ENCODE data around the gene ZBTB8A.

The ZBTB8A gene

DNA sequence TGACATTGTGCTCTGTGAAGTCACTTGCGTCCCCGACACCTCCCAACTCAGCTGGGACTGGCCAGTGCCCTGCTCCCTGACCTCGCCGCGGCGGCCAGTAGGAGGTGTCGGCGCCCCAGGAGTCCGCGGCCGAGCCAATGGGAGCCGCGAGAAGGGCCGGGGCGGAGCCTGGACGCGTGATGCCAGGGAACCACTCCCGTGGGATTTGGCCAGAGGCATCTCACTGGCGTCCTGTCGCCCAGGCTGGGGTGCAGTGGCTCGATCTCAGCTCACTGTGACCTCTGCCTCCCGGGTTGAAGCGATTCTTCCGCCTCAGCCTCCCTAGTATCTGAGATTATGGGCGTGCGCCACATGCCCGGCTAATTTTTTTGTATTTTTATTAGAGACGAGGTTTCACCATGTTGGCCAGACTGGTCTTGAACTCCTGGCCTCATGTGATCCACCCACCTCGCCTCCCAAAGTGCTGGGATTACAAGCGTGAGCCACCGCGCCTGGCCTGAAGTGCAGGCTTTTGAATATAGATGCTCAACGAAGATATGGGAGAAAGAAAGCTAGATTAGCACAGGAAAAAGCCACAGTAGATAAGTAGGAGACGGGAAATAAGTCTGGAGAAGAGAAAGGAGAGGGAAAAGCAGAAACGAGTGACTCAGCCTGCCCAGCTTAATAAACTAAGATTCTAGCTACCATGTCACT is 73.1 kb downstream of the ZBTB8A start:
- Histone ChIP-seq H3K27me3 (ENCODE audit: low read length) (no peaks in the 10 kb centered on the region), H2AFZ (ENCODE audit: low read depth, low read length, severe bottlenecking) (no peak overlapping the region), H3K9me3 (ENCODE audit: insufficient read depth, low read length) (no peaks in the 10 kb centered on the region), H3F3A (ENCODE audit: insufficient read depth) (no peaks in the 10 kb centered on the region), H3K9me2 (replicated peaks; ENCODE audit: insufficient read depth, low read length) (no peaks in the 10 kb centered on the region), H3K79me2 (ENCODE audit: insufficient read depth, low read length) (no peaks in the 10 kb centered on the region), H3K4me3 (ENCODE audit: insufficient read depth, low read length, poor library complexity, severe bottlenecking) (no peak overlapping the region), H3K27ac (ENCODE audit: low read depth, low read length) (no peak overlapping the region), H3K36me3 (ENCODE audit: low read length) (no peaks in the 10 kb centered on the region), H4K20me1 (ENCODE audit: low read depth, low read length) (no peaks in the 10 kb centered on the region), H3K9ac (ENCODE audit: low read length) (no peak overlapping the region), H3K4me2 (ENCODE audit: low read depth, low read length, poor library complexity, severe bottlenecking) (no peak overlapping the region)
- TF ChIP-seq, protein P1, sequence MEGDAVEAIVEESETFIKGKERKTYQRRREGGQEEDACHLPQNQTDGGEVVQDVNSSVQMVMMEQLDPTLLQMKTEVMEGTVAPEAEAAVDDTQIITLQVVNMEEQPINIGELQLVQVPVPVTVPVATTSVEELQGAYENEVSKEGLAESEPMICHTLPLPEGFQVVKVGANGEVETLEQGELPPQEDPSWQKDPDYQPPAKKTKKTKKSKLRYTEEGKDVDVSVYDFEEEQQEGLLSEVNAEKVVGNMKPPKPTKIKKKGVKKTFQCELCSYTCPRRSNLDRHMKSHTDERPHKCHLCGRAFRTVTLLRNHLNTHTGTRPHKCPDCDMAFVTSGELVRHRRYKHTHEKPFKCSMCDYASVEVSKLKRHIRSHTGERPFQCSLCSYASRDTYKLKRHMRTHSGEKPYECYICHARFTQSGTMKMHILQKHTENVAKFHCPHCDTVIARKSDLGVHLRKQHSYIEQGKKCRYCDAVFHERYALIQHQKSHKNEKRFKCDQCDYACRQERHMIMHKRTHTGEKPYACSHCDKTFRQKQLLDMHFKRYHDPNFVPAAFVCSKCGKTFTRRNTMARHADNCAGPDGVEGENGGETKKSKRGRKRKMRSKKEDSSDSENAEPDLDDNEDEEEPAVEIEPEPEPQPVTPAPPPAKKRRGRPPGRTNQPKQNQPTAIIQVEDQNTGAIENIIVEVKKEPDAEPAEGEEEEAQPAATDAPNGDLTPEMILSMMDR (IDR thresholded peaks at IDR 0.05; ENCODE audit: insufficient read depth, low read length, poor library complexity, severe bottlenecking), result no peak
- no peak for TF ChIP-seq EZH2phosphoT487 (conservative IDR thresholded peaks at IDR 0.05; ENCODE audit: low read length)

DNA sequence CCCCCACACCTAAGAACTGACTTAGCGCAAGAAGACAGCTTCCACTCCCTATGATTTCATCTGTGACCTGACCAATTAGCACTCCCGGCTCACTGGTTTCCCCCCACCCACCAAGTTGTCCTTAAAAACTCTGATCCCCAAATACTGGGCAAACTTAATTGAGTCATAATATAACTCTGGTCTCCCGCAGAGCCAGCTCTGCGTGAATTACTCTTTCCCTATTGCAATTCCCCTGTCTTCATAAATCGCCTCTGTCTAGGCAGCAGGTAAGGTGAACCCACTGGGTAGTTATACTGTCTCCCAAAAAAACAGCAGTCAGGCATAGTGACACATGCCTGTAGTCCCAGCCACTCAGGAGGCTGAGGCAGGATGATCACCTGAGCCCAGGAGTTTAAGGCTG is 74.2 kb downstream of the ZBTB8A start:
- Histone ChIP-seq H3K79me2 (ENCODE audit: insufficient read depth, low read length) (no peaks in the 10 kb centered on the region), H3K9me2 (replicated peaks; ENCODE audit: insufficient read depth, low read length) (no peaks in the 10 kb centered on the region)

DNA sequence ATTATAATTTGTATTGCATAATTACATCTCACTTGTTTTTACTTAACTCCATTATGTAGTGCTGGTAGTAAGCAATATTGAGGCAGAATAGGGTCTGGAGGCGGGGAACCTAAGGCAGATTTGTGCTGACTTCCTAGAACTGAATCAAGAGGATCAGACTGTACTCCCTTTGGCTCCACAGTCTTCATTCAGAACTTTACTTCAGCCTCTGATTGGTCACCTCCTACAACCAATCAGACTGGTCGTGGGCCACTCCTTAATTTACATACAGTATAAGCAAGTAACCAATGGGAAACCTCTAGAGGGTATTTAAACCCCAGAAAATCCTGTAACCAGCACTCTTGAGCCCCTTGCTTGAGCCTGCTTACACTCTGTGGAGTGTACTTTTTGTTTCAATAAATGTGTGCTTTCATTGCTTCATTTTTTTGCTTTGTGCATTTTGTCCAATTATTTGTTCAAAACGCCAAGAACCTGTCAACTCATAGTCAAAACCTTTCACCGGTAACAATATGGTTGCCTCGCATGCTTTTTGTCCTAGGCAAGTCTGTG is 79.5 kb downstream of the ZBTB8A start:
- H3K4me2 ChIP-seq (ENCODE audit: low read depth, low read length, poor library complexity, severe bottlenecking), result no peak overlapping the region
- peaks cover 12% of the 10 kb centered on the region; the same call in 1 of the 2 replicates for H3K36me3 ChIP-seq (ENCODE audit: low read length)
- H3K9ac ChIP-seq (ENCODE audit: low read length), result no peak overlapping the region
- no peaks in the 10 kb centered on the region for H3K9me2 ChIP-seq (replicated peaks; ENCODE audit: insufficient read depth, low read length)
- H3K9me3 ChIP-seq (ENCODE audit: insufficient read depth, low read length), result no peaks in the 10 kb centered on the region
- H3K27ac ChIP-seq (ENCODE audit: low read depth, low read length), result no peak overlapping the region
- no peaks in the 10 kb centered on the region for H3K27me3 ChIP-seq (ENCODE audit: low read length)
- no peak overlapping the region for H2AFZ ChIP-seq (ENCODE audit: low read depth, low read length, severe bottlenecking)
- TF ChIP-seq, protein P1 (IDR thresholded peaks at IDR 0.05; ENCODE audit: insufficient read depth, low read length, poor library complexity, severe bottlenecking), result no peak
- TF ChIP-seq EZH2phosphoT487 (conservative IDR thresholded peaks at IDR 0.05; ENCODE audit: low read length), result no peak
- no peak overlapping the region for H3K4me3 ChIP-seq (ENCODE audit: insufficient read depth, low read length, poor library complexity, severe bottlenecking)
- H3K79me2 ChIP-seq (ENCODE audit: insufficient read depth, low read length), result no peaks in the 10 kb centered on the region
- no peaks in the 10 kb centered on the region for H4K20me1 ChIP-seq (ENCODE audit: low read depth, low read length)
- H3F3A ChIP-seq (ENCODE audit: insufficient read depth), result peaks cover 5% of the 10 kb centered on the region; the same call in 1 of the 2 replicates

More for the DNA sequence above, 74.2 kb downstream of the ZBTB8A start:
- H3K9ac ChIP-seq (ENCODE audit: low read length), result no peak overlapping the region
- no peak overlapping the region for H3K4me3 ChIP-seq (ENCODE audit: insufficient read depth, low read length, poor library complexity, severe bottlenecking)
- no peaks in the 10 kb centered on the region for H3K9me3 ChIP-seq (ENCODE audit: insufficient read depth, low read length)
- H3F3A ChIP-seq (ENCODE audit: insufficient read depth), result no peaks in the 10 kb centered on the region
- H4K20me1 ChIP-seq (ENCODE audit: low read depth, low read length), result no peaks in the 10 kb centered on the region
- no peaks in the 10 kb centered on the region for H3K27me3 ChIP-seq (ENCODE audit: low read length)
- no peak overlapping the region for H2AFZ ChIP-seq (ENCODE audit: low read depth, low read length, severe bottlenecking)
- TF ChIP-seq EZH2phosphoT487 (conservative IDR thresholded peaks at IDR 0.05; ENCODE audit: low read length), result no peak
- TF ChIP-seq, protein P1 (IDR thresholded peaks at IDR 0.05; ENCODE audit: insufficient read depth, low read length, poor library complexity, severe bottlenecking), result no peak
- H3K27ac ChIP-seq (ENCODE audit: low read depth, low read length), result no peak overlapping the region
- H3K4me2 ChIP-seq (ENCODE audit: low read depth, low read length, poor library complexity, severe bottlenecking), result no peak overlapping the region
- no peaks in the 10 kb centered on the region for H3K36me3 ChIP-seq (ENCODE audit: low read length)
